ENCODE data around the gene RIMKLB.
"Not testable (repeated sequence)": the region's sequence is repeated elsewhere in the genome, so short reads cannot be mapped to it uniquely, and the experiment has no call there.

The RIMKLB gene

DNA sequence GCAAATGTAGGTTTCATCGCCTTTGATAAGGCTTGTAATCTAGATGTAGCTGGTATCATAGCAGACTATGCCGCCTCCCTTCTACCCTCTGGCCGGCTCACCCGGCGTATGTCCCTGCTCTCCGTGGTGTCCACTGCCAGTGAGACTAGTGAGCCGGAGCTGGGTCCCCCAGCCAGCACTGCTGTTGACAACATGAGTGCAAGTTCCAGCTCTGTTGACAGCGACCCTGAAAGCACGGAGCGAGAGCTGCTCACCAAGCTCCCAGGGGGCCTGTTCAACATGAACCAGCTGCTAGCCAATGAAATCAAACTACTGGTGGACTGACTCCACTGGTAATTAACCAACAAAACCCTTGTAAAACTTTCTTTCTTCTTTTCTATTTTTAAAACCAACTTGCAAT, 75.7 kb downstream of the RIMKLB start:
- Histone ChIP-seq H3K9ac (ENCODE audit: low read depth, low read length) (no peak overlapping the region), H3K27me3 (ENCODE audit: control insufficient read depth, insufficient read depth, low read length) (no peaks in the 10 kb centered on the region), H3K4me1 (ENCODE audit: control insufficient read depth, insufficient read depth, low read length) (peaks cover 16% of the 10 kb centered on the region), H3K27ac (ENCODE audit: low read depth, low read length) (no peak overlapping the region), H3K9me3 (ENCODE audit: control insufficient read depth, insufficient read depth, low read length) (no peaks in the 10 kb centered on the region), H3K36me3 (ENCODE audit: control insufficient read depth, insufficient read depth, low read length) (peaks cover 64% of the 10 kb centered on the region), H3K4me3 (ENCODE audit: low read depth, low read length) (no peak overlapping the region)

DNA sequence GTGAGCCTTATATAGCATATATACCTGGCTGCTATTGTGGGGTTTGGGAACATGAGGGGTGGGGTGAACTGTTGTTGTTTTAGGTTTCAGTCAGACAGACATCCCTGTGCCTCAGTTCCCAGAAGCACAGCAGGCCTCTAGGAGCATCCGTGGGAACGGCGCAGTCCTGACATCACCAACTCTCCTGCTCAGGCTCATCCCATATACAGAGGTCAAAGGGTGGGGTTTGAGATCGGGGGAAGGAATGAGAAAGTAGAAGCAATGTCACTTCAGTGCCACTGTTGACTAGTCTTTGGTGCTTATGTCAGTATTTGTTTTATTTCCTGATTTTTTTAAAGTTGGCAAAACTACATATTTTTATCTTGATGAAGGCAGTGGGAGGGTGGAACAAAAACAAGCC, 81.5 kb downstream of the RIMKLB start:
- peaks cover 71% of the 10 kb centered on the region for H3K36me3 ChIP-seq (ENCODE audit: control insufficient read depth, insufficient read depth, low read length)
- H3K4me1 ChIP-seq (ENCODE audit: control insufficient read depth, insufficient read depth, low read length) = peaks cover 19% of the 10 kb centered on the region
- no peak overlapping the region for H3K4me3 ChIP-seq (ENCODE audit: low read depth, low read length)
- no peak overlapping the region for H3K9ac ChIP-seq (ENCODE audit: low read depth, low read length)
- no peaks in the 10 kb centered on the region for H3K27me3 ChIP-seq (ENCODE audit: control insufficient read depth, insufficient read depth, low read length)
- H3K27ac ChIP-seq (ENCODE audit: low read depth, low read length) = no peak overlapping the region
- H3K9me3 ChIP-seq (ENCODE audit: control insufficient read depth, insufficient read depth, low read length) = no peaks in the 10 kb centered on the region

DNA sequence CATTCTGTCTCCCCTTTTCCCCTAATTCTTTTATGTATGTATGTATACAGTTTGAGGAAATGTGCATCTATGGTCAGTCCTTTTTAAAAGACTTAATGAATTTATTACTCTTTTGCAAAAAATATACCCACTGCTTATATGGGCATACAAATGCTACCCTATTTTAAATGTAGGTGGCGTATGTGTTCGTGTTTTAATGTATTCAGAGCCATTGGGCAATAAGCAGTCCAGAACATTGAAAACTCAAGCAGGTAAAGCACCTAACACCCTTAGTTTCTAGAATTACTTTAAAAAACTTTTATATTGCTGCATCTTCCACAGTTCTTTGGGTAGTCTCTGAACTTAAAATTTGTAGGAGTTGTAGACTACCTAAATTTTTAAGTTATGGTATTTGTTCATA, 82.1 kb downstream of the RIMKLB start:
- H3K9ac ChIP-seq (ENCODE audit: low read depth, low read length) = no peak overlapping the region

DNA sequence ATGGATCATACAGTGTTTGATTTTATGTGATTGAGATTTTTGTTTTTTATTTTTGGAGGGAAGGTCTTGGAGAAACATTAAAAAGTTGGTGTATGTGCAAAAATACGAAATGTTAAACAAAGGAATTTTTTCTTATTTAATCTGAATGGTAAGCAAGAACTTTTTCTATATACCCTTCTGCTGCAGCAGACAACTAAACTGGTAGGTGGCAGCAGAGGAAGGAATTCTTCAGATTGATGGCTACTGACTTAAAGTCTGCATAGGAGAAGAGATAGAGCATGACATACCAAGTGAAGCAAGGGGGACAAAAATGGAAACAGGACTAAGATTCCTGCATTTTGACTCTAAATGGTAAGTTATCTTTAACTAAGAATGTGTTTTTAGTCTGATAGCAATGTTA, 82.6 kb downstream of the RIMKLB start:
- Histone ChIP-seq H3K9me3 (ENCODE audit: control insufficient read depth, insufficient read depth, low read length) (no peaks in the 10 kb centered on the region), H3K4me1 (ENCODE audit: control insufficient read depth, insufficient read depth, low read length) (peaks cover 19% of the 10 kb centered on the region), H3K9ac (ENCODE audit: low read depth, low read length) (no peak overlapping the region), H3K36me3 (ENCODE audit: control insufficient read depth, insufficient read depth, low read length) (peaks cover 60% of the 10 kb centered on the region), H3K27ac (ENCODE audit: low read depth, low read length) (no peak overlapping the region), H3K27me3 (ENCODE audit: control insufficient read depth, insufficient read depth, low read length) (no peaks in the 10 kb centered on the region), H3K4me3 (ENCODE audit: low read depth, low read length) (no peak overlapping the region)

More for the DNA sequence above, 82.1 kb downstream of the RIMKLB start:
- Histone ChIP-seq H3K4me3 (ENCODE audit: low read depth, low read length) (no peak overlapping the region), H3K36me3 (ENCODE audit: control insufficient read depth, insufficient read depth, low read length) (peaks cover 65% of the 10 kb centered on the region), H3K27me3 (ENCODE audit: control insufficient read depth, insufficient read depth, low read length) (no peaks in the 10 kb centered on the region), H3K9me3 (ENCODE audit: control insufficient read depth, insufficient read depth, low read length) (no peaks in the 10 kb centered on the region), H3K4me1 (ENCODE audit: control insufficient read depth, insufficient read depth, low read length) (peaks cover 19% of the 10 kb centered on the region), H3K27ac (ENCODE audit: low read depth, low read length) (no peak overlapping the region)

DNA sequence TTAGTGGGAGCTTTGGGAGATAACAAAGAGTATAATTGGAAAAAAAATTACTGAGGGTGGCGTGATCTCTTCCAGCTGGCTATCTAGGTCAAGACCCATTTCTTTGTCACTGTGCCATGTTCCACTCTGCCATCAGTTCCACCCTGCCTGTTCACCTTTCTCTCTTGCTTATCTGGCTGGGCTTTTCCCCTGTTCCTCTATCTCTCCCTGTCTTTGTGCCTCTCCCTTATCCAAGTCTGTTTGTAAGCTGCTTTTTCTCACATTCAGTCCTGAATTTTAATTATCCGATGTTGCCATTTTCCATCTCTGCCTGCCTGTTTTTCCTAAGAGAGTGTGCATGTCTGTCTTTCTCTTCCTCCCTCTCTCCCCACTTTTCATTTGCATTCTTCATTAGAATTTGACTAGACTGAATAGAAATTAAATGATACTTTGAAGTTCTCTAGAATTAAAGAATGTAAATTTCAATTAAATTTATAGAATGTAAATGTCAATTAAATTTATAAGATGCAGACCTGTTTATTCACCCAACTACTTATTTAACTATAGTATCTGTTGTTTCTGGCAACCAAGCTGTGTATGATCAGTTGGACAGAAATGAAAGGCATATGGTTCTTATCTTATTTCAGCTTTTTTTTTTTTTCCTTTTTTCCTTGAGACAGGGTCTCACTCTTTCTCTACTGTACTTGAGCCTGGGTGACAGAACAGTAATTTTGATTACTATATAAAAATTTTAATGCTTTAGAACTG, 83.8 kb downstream of the RIMKLB start:
- H3K27ac ChIP-seq (ENCODE audit: low read depth, low read length) = no peak overlapping the region
- peaks cover 19% of the 10 kb centered on the region for H3K4me1 ChIP-seq (ENCODE audit: control insufficient read depth, insufficient read depth, low read length)
- no peaks in the 10 kb centered on the region for H3K27me3 ChIP-seq (ENCODE audit: control insufficient read depth, insufficient read depth, low read length)
- peaks cover 5% of the 10 kb centered on the region for H3K9me3 ChIP-seq (ENCODE audit: control insufficient read depth, insufficient read depth, low read length)
- no peak overlapping the region for H3K4me3 ChIP-seq (ENCODE audit: low read depth, low read length)
- no peak overlapping the region for H3K9ac ChIP-seq (ENCODE audit: low read depth, low read length)
- H3K36me3 ChIP-seq (ENCODE audit: control insufficient read depth, insufficient read depth, low read length) = peaks cover 50% of the 10 kb centered on the region

DNA sequence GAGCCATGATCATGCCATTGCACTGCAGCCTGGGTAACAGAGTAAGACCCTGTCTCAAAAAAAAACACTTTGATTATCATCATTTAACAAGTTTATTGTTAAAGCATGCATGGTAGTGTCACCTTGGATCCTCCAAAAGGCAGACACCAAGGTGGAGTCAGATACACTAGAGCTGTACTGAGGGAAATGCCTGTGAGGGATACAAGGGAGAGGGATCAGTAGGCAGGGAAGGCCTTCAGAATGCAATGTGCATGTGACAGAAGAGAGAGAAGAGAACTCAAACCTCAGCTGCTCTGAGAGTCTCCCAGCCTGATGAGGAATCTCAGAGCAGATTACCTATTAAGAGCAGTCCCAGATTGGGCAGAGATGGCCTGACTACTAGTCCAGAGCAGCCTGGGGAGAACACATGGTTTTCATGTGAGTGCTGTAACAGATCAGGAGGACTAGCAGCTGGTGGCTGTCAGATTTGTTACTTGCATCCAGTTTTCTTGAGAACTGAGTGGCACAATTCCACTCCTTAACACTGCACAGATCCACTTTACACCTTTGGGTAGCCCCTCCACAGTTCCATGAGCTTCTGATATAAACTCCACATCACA, 86.6 kb downstream of the RIMKLB start:
- no peak overlapping the region for H3K27ac ChIP-seq (ENCODE audit: low read depth, low read length)
- no peaks in the 10 kb centered on the region for H3K27me3 ChIP-seq (ENCODE audit: control insufficient read depth, insufficient read depth, low read length)
- peaks cover 5% of the 10 kb centered on the region; the same call in 1 of the 2 replicates for H3K4me1 ChIP-seq (ENCODE audit: control insufficient read depth, insufficient read depth, low read length)
- H3K9me3 ChIP-seq (ENCODE audit: control insufficient read depth, insufficient read depth, low read length) = peaks cover 9% of the 10 kb centered on the region
- H3K4me3 ChIP-seq (ENCODE audit: low read depth, low read length) = no peak overlapping the region
- no peak overlapping the region for H3K9ac ChIP-seq (ENCODE audit: low read depth, low read length)
- H3K36me3 ChIP-seq (ENCODE audit: control insufficient read depth, insufficient read depth, low read length) = peaks cover 24% of the 10 kb centered on the region

DNA sequence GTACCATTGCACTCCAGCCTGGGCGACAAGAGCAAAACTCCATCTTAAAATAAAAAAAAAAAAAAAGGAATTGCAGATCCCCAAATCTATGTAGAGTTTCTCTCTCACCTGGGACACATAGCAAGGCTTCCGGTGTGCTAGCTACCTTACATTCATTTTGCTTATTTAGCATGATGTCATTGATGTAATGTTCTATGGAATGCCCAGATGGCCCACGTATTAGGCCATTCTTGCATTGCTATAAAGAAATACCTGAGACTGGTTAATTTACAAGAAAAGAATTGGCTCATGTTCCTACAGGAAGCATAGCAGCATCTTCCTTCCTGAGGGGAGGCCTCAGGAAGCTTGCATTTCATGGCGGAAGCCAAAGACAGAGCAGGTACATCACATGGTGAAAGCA, 87.7 kb downstream of the RIMKLB start:
- no peak overlapping the region for H3K9ac ChIP-seq (ENCODE audit: low read depth, low read length)
- peaks cover 26% of the 10 kb centered on the region for H3K36me3 ChIP-seq (ENCODE audit: control insufficient read depth, insufficient read depth, low read length)
- no peak overlapping the region for H3K4me3 ChIP-seq (ENCODE audit: low read depth, low read length)
- H3K4me1 ChIP-seq (ENCODE audit: control insufficient read depth, insufficient read depth, low read length) = no peaks in the 10 kb centered on the region
- peaks cover 9% of the 10 kb centered on the region for H3K9me3 ChIP-seq (ENCODE audit: control insufficient read depth, insufficient read depth, low read length)
- no peak overlapping the region for H3K27ac ChIP-seq (ENCODE audit: low read depth, low read length)
- H3K27me3 ChIP-seq (ENCODE audit: control insufficient read depth, insufficient read depth, low read length) = no peaks in the 10 kb centered on the region

DNA sequence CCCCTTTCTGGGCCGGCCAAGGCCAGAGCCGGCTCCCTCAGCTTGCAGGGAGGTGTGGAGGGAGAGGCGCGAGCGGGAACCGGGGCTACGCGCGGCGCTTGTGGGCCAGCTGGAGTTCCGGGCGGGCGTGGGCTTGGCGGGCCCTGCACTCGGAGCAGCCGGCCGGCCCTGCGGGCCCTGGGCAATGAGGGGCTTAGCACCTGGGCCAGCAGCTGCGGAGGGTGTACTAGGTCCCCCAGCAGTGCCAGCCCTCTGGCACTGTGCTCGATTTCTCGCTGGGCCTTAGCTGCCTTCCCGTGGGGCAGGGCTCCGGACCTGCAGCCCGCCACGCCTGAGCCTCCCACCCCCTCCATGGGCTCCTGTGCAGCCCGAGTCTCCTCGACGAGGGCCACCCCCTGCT, 89.4 kb downstream of the RIMKLB start:
- not testable (repeated sequence) for H3K4me3 ChIP-seq (ENCODE audit: low read depth, low read length); H3K9ac ChIP-seq (ENCODE audit: low read depth, low read length); H3K27ac ChIP-seq (ENCODE audit: low read depth, low read length); H3K27me3 ChIP-seq (ENCODE audit: control insufficient read depth, insufficient read depth, low read length); H3K4me1 ChIP-seq (ENCODE audit: control insufficient read depth, insufficient read depth, low read length)
- Histone ChIP-seq H3K36me3 (ENCODE audit: control insufficient read depth, insufficient read depth, low read length) (peaks cover 26% of the 10 kb centered on the region), H3K9me3 (ENCODE audit: control insufficient read depth, insufficient read depth, low read length) (peaks cover 18% of the 10 kb centered on the region)

DNA sequence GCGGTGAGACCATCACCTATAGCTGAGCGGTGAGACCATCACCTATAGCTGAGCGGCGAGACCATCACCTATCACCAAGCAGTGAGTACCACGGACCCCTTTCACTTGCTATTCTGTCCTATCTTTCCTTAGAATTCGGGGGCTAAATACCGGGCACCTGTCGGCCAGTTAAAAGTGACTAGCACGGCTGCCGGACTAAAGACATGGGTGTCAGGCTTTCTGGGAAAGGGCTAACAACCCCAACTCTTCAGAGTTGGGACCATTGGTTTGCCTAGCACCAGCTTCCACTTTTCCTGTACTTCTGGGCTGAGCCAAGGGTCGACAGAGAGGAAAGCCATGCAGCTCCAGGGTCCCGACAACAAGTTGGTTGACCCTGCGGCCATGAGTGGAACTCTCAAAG, 90.9 kb downstream of the RIMKLB start:
- peaks cover 22% of the 10 kb centered on the region for H3K9me3 ChIP-seq (ENCODE audit: control insufficient read depth, insufficient read depth, low read length)

DNA sequence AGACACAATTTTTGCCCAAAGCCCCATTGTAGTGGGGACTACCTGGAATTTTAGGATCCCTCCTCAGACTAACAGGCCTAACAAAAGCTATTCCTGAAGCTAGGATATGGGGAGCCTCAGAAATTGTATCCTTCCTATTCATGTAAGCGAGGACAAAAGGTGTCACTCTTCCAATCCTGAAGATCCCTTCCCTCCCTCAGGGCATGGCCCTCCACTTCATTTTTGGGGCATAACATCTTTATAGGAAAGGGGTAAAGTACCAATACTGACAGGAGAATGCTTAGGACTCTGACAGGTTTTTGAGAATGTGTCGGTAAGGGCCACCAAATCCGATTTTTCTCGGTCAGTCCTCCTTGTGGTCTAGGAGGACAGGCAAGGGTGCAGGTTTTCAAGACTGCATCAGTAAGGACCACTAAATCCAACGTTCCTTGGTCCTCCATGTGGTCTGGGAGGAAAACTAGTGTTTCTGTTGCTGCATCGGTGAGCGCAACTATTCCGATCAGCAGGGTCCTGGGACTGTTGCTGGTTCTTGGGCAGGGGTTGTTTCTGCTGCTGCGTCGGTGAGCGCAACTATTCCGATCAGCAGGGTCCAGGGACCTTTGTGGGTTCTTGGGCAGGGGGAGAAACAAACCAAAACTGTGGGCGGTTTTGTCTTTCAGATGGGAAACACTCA, 91.7 kb downstream of the RIMKLB start:
- Histone ChIP-seq H3K36me3 (ENCODE audit: control insufficient read depth, insufficient read depth, low read length) (peaks cover 36% of the 10 kb centered on the region), H3K27ac (ENCODE audit: low read depth, low read length) (peak overlapping the region; percentile 91), H3K9me3 (ENCODE audit: control insufficient read depth, insufficient read depth, low read length) (peaks cover 22% of the 10 kb centered on the region), H3K4me3 (ENCODE audit: low read depth, low read length) (peak overlapping the region; percentile 97), H3K9ac (ENCODE audit: low read depth, low read length) (peak overlapping the region; percentile 90)
- H3K27me3 ChIP-seq (ENCODE audit: control insufficient read depth, insufficient read depth, low read length); H3K4me1 ChIP-seq (ENCODE audit: control insufficient read depth, insufficient read depth, low read length): not testable (repeated sequence)

More for the DNA sequence above, 90.9 kb downstream of the RIMKLB start:
- not testable (repeated sequence) for H3K27me3 ChIP-seq (ENCODE audit: control insufficient read depth, insufficient read depth, low read length); H3K4me1 ChIP-seq (ENCODE audit: control insufficient read depth, insufficient read depth, low read length)
- Histone ChIP-seq H3K4me3 (ENCODE audit: low read depth, low read length) (peak overlapping the region; percentile 97), H3K9ac (ENCODE audit: low read depth, low read length) (peak overlapping the region; percentile 90), H3K36me3 (ENCODE audit: control insufficient read depth, insufficient read depth, low read length) (peaks cover 29% of the 10 kb centered on the region), H3K27ac (ENCODE audit: low read depth, low read length) (peak overlapping the region; percentile 59)

DNA sequence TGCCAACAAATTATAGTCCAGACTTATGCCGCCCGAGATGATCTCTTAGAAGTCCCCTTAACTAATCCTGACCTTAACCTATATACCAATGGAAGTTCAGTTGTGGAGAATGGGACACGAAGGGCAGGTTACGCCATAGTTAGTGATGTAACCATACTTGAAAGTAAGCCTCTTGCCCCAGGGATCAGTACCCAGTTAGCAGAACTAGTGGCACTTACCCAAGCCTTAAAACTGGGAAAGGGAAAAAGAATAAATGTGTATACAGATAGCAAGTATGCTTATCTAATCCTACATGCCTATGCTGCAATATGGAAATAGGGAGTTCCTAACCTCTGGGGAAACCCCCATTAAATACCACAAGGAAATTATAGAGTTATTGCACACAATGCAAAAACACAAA, 95.4 kb downstream of the RIMKLB start:
- not testable (repeated sequence) for H3K27me3 ChIP-seq (ENCODE audit: control insufficient read depth, insufficient read depth, low read length); H3K4me3 ChIP-seq (ENCODE audit: low read depth, low read length); H3K9ac ChIP-seq (ENCODE audit: low read depth, low read length); H3K27ac ChIP-seq (ENCODE audit: low read depth, low read length); H3K4me1 ChIP-seq (ENCODE audit: control insufficient read depth, insufficient read depth, low read length)
- Histone ChIP-seq H3K9me3 (ENCODE audit: control insufficient read depth, insufficient read depth, low read length) (peaks cover 16% of the 10 kb centered on the region; the same call in 1 of the 2 replicates), H3K36me3 (ENCODE audit: control insufficient read depth, insufficient read depth, low read length) (peaks cover 50% of the 10 kb centered on the region)

All from HUES48 (cell line).